ENCODE data around the gene LRRC28.

GRCh38 chr15:99402014-99402729 is 150.9 kb downstream of the LRRC28 start:
- TF ChIP-seq, protein P1, sequence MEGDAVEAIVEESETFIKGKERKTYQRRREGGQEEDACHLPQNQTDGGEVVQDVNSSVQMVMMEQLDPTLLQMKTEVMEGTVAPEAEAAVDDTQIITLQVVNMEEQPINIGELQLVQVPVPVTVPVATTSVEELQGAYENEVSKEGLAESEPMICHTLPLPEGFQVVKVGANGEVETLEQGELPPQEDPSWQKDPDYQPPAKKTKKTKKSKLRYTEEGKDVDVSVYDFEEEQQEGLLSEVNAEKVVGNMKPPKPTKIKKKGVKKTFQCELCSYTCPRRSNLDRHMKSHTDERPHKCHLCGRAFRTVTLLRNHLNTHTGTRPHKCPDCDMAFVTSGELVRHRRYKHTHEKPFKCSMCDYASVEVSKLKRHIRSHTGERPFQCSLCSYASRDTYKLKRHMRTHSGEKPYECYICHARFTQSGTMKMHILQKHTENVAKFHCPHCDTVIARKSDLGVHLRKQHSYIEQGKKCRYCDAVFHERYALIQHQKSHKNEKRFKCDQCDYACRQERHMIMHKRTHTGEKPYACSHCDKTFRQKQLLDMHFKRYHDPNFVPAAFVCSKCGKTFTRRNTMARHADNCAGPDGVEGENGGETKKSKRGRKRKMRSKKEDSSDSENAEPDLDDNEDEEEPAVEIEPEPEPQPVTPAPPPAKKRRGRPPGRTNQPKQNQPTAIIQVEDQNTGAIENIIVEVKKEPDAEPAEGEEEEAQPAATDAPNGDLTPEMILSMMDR (IDR thresholded peaks at IDR 0.05), result no peak
- TF ChIP-seq POLR2AphosphoS5 (IDR thresholded peaks at IDR 0.05) (no peak), EP300 (IDR thresholded peaks at IDR 0.05) (no peak)

All from upper lobe of left lung (tissue), 4 donors.